DOHH2 (cell line): ENCODE results near the gene MYO9A.
A peak's percentile ranks its signal among the peaks of the same experiment; 100 is the strongest.

Experiments used
- H3F3A ChIP-seq: fragments of 200-600 bp; sonication (generic), shearing (Covaris generic); 2 replicates; pipeline ENCODE4 v1.6.0; 2016; ENCODE audit warnings: antibody characterized with exemption, mild to moderate bottlenecking; ENCODE audit not compliant: control insufficient read depth, insufficient read depth
- H3K27ac ChIP-seq: fragments of 200-600 bp; sonication (generic); 2 replicates; pipeline ENCODE4 v1.5.1; 2014; ENCODE audit warnings: low read depth, mild to moderate bottlenecking, low read length, moderate library complexity
- H3K27me3 ChIP-seq: fragments of 200-600 bp; sonication (generic); 2 replicates; pipeline ENCODE4 v1.6.1; 2014; ENCODE audit warnings: mild to moderate bottlenecking, low read length, mixed read lengths; ENCODE audit not compliant: control insufficient read depth
- H3K36me3 ChIP-seq: fragments of 200-600 bp; sonication (generic); 2 replicates; pipeline ENCODE4 v1.6.1; 2014; ENCODE audit warnings: mild to moderate bottlenecking, low read length, moderate library complexity, mixed read lengths; ENCODE audit not compliant: control insufficient read depth
- H3K4me1 ChIP-seq: fragments of 200-600 bp; sonication (generic); 2 replicates; pipeline ENCODE4 v1.6.1; 2014; ENCODE audit warnings: mild to moderate bottlenecking, low read length, mixed read lengths; ENCODE audit not compliant: control insufficient read depth
- H3K4me2 ChIP-seq: fragments of 200-600 bp; sonication (generic); 2 replicates; pipeline ENCODE4 v1.6.0; 2014; ENCODE audit warnings: mild to moderate bottlenecking, low read length, moderate library complexity
- H3K4me3 ChIP-seq: fragments of 200-600 bp; sonication (generic); 2 replicates; pipeline ENCODE4 v1.5.1; 2014; ENCODE audit warnings: mild to moderate bottlenecking, low read length, mixed read lengths
- H3K79me2 ChIP-seq: fragments of 200-600 bp; sonication (generic); 2 replicates; pipeline ENCODE4 v1.6.1; 2014; ENCODE audit warnings: mild to moderate bottlenecking, low read length, mixed read lengths; ENCODE audit not compliant: control insufficient read depth
- H3K9me2 ChIP-seq: fragments of 200-600 bp; sonication (generic); replicated peaks from 2 replicates; pipeline ENCODE4 v1.6.1; 2014; ENCODE audit warnings: mild to moderate bottlenecking, low read length, mixed read lengths; ENCODE audit not compliant: control insufficient read depth
- H3K9me3 ChIP-seq: fragments of 200-600 bp; sonication (generic); 2 replicates; pipeline ENCODE4 v1.6.1; 2014; ENCODE audit warnings: antibody characterized with exemption, low read length, mixed read lengths; ENCODE audit not compliant: control insufficient read depth, insufficient read depth
- H4K20me1 ChIP-seq: fragments of 200-600 bp; sonication (generic); 2 replicates; pipeline ENCODE4 v1.6.0; 2014; ENCODE audit warnings: low read depth, mild to moderate bottlenecking, antibody characterized with exemption, low read length, moderate library complexity; ENCODE audit not compliant: control insufficient read depth, insufficient read depth
- CTCF ChIP-seq: fragments of 200-600 bp; sonication (generic); IDR thresholded peaks from one replicate; pipeline ENCODE4 v1.5.1; 2014; ENCODE audit warnings: antibody characterized with exemption, mild to moderate bottlenecking, low read depth, low read length; ENCODE audit not compliant: poor library complexity, severe bottlenecking
- EZH2phosphoT487 ChIP-seq: fragments of 200-600 bp; sonication (generic); IDR thresholded peaks from 2 replicates; pipeline ENCODE4 v1.6.1; 2017; ENCODE audit warnings: borderline replicate concordance, mild to moderate bottlenecking, antibody characterized with exemption, low read length, moderate library complexity, mixed read lengths

The MYO9A gene

GRCh38 chr15:72116731-72117485, 1.0 kb downstream of the MYO9A start:
- peak overlapping the region; percentile 86 for H3K4me3 ChIP-seq
- no peaks in the 10 kb centered on the region for H3F3A ChIP-seq
- peaks cover 28% of the 10 kb centered on the region for H3K36me3 ChIP-seq
- no peak for TF ChIP-seq EZH2phosphoT487
- no peak for TF ChIP-seq CTCF
- H3K4me1 ChIP-seq = peaks cover 50% of the 10 kb centered on the region
- peak overlapping the region; percentile 81 for H3K27ac ChIP-seq
- no peaks in the 10 kb centered on the region for H3K9me2 ChIP-seq
- peak overlapping the region; percentile 80 for H3K4me2 ChIP-seq
- H4K20me1 ChIP-seq = 0 out of 2 replicates have a peak, but pooled peaks cover 3% of the 10 kb centered on the region
- H3K27me3 ChIP-seq = no peaks in the 10 kb centered on the region
- H3K79me2 ChIP-seq = peaks cover 73% of the 10 kb centered on the region
- no peaks in the 10 kb centered on the region for H3K9me3 ChIP-seq

- no peak for TF ChIP-seq CTCF
- no peak for TF ChIP-seq EZH2phosphoT487
- H4K20me1 ChIP-seq = 0 out of 2 replicates have a peak, but pooled peaks cover 3% of the 10 kb centered on the region
Measured at GRCh38 chr15:72113347-72114031, 4.5 kb downstream of the MYO9A start.

GRCh38 chr15:72112805-72113204, 5.1 kb downstream of the MYO9A start:
- peaks cover 99% of the 10 kb centered on the region for H3K79me2 ChIP-seq
- 0 out of 2 replicates have a peak, but pooled peaks cover 3% of the 10 kb centered on the region for H4K20me1 ChIP-seq

More at GRCh38 chr15:72113347-72114031, 4.5 kb downstream of the MYO9A start:
- H3K36me3 ChIP-seq = peaks cover 26% of the 10 kb centered on the region
- peaks cover 93% of the 10 kb centered on the region for H3K79me2 ChIP-seq
- H3K4me1 ChIP-seq = peaks cover 64% of the 10 kb centered on the region
- H3K4me2 ChIP-seq = peak overlapping the region; percentile 80
- H3F3A ChIP-seq = peaks cover 5% of the 10 kb centered on the region; the same call in 1 of the 2 replicates
- H3K27ac ChIP-seq = no peak overlapping the region
- no peaks in the 10 kb centered on the region for H3K9me3 ChIP-seq
- H3K4me3 ChIP-seq = peak overlapping the region; percentile 20; the same call in 1 of the 2 replicates
- no peaks in the 10 kb centered on the region for H3K9me2 ChIP-seq
- no peaks in the 10 kb centered on the region for H3K27me3 ChIP-seq

More at GRCh38 chr15:72112805-72113204, 5.1 kb downstream of the MYO9A start:
- no peak overlapping the region for H3K27ac ChIP-seq
- H3K9me3 ChIP-seq = no peaks in the 10 kb centered on the region
- peak overlapping the region; percentile 80 for H3K4me2 ChIP-seq
- H3K4me1 ChIP-seq = peaks cover 71% of the 10 kb centered on the region
- H3K9me2 ChIP-seq = no peaks in the 10 kb centered on the region
- H3K27me3 ChIP-seq = no peaks in the 10 kb centered on the region
- peak overlapping the region; percentile 20; the same call in 1 of the 2 replicates for H3K4me3 ChIP-seq
- peaks cover 23% of the 10 kb centered on the region for H3K36me3 ChIP-seq
- H3F3A ChIP-seq = peaks cover 5% of the 10 kb centered on the region; the same call in 1 of the 2 replicates
- no peak for TF ChIP-seq EZH2phosphoT487
- no peak for TF ChIP-seq CTCF
